ENCODE results near the gene ME1. TPM values are rescaled to one million over a fixed set of nuclear protein-coding genes. Genes with fewer than 3 reads are reported as not detected.
"Not testable (repeated sequence)": the region's sequence is repeated elsewhere in the genome, so short reads cannot be mapped to it uniquely, and the experiment has no call there.

The ME1 gene
- total RNA-seq, 1 experiment from 2014 or later, result 131 TPM

DNA sequence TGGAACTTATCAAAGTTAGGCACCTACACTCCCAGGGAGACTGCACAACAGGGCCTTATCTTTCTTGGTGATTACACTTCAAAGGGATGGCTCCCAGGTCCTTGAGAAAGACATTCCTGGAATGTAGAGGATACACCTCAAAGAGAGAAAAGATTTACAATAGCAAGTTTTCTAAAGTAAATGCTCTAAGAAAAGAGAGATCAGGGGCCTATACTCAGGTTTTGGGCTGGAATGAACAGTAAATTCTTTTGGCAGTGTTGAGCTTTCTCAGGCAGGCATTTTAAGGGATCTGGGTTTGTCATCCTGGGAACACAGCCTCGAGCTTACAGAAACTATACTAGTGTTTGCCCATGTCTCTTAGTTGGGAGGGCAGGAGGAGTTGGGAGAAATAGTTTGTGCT is 31.7 kb upstream of the ME1 start:
- H3K27me3 ChIP-seq (replicated peaks; ENCODE audit: control insufficient read depth, insufficient read depth, low read length), result no peaks in the 10 kb centered on the region
- Mint-ChIP-seq H3K27ac (ENCODE audit: unreplicated experiment) (peak overlapping the region; percentile 89), H3K9me3 (ENCODE audit: unreplicated experiment) (peaks cover 10% of the 10 kb centered on the region), H3K4me1 (ENCODE audit: low read depth, unreplicated experiment) (peaks cover 48% of the 10 kb centered on the region), H3K4me3 (ENCODE audit: unreplicated experiment) (peak overlapping the region; percentile 37), H3K36me3 (ENCODE audit: insufficient read depth, unreplicated experiment) (peaks cover 13% of the 10 kb centered on the region), H3K27me3 (ENCODE audit: insufficient read depth, unreplicated experiment) (no peaks in the 10 kb centered on the region)
- peaks cover 53% of the 10 kb centered on the region for H3K4me1 ChIP-seq
- H3K4me3 ChIP-seq (ENCODE audit: low read depth, low read length), result no peak overlapping the region
- no TSS peak for BruUV-seq (replicated peaks)
- DNase-seq, result peak; percentile 86 to 89
- POLR2A ChIA-PET, result interaction anchor here (1.1 to 1.7 kb wide), 3 partner anchors 28 to 50 kb away, joined by 4 to 14 read pairs (median 10); partner anchors contain the start of genes ME1 and PRSS35
- TF ChIP-seq, protein P1, sequence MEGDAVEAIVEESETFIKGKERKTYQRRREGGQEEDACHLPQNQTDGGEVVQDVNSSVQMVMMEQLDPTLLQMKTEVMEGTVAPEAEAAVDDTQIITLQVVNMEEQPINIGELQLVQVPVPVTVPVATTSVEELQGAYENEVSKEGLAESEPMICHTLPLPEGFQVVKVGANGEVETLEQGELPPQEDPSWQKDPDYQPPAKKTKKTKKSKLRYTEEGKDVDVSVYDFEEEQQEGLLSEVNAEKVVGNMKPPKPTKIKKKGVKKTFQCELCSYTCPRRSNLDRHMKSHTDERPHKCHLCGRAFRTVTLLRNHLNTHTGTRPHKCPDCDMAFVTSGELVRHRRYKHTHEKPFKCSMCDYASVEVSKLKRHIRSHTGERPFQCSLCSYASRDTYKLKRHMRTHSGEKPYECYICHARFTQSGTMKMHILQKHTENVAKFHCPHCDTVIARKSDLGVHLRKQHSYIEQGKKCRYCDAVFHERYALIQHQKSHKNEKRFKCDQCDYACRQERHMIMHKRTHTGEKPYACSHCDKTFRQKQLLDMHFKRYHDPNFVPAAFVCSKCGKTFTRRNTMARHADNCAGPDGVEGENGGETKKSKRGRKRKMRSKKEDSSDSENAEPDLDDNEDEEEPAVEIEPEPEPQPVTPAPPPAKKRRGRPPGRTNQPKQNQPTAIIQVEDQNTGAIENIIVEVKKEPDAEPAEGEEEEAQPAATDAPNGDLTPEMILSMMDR (IDR thresholded peaks at IDR 0.05; ENCODE audit: insufficient read depth in 1 of 2, low read depth in 1 of 2, low read length in 1 of 2, severe bottlenecking in 1 of 2, unreplicated experiment in 1 of 2), result no peak
- H3K9me3 ChIP-seq, result peaks cover 10% of the 10 kb centered on the region; the same call in 1 of the 2 replicates
- CTCF ChIA-PET, result interaction anchor here (1.0 to 4.0 kb wide), 4 partner anchors 45 to 52 kb away, joined by 3 to 24 read pairs (median 6); partner anchors contain the start of gene PRSS35
- intact Hi-C loops (cut with micrococcal nuclease; ENCODE audit: unreplicated experiment), result loop anchor here (1.0 to 2.0 kb wide), 5 partner anchors 26 to 394 kb away; partner anchors contain the start of genes ME1 and PRSS35
- H3K36me3 ChIP-seq (ENCODE audit: control insufficient read depth, insufficient read depth, low read length), result 0 out of 2 replicates have a peak, but pooled peaks cover 2% of the 10 kb centered on the region

DNA sequence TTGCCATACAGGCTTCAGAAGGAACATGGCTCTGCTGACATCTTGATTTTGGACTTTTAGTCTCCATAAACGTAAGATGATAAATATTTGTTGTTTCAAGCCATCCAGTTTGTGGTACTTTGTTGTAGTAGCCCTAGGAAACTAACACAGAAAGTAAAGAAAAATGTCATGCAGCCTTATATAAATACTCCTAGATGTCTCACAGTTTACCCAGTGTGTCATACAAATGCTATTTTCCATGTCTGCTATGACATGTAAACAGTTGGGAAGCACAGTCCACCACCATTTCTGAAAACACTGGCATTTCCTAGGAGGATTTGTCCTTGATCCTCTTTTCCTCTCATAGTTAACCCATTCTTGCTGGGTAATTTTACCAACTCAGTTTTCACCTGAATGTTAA is 30.6 kb upstream of the ME1 start:
- 0 out of 2 replicates have a peak, but pooled peaks cover 2% of the 10 kb centered on the region for H3K36me3 ChIP-seq (ENCODE audit: control insufficient read depth, insufficient read depth, low read length)
- peak overlapping the region; percentile 89 for H3K27ac Mint-ChIP-seq (ENCODE audit: unreplicated experiment)
- H3K4me3 ChIP-seq (ENCODE audit: low read depth, low read length), result no peak overlapping the region
- H3K27me3 Mint-ChIP-seq (ENCODE audit: insufficient read depth, unreplicated experiment), result no peaks in the 10 kb centered on the region
- no peak overlapping the region for H3K4me3 Mint-ChIP-seq (ENCODE audit: unreplicated experiment)
- peaks cover 13% of the 10 kb centered on the region for H3K36me3 Mint-ChIP-seq (ENCODE audit: insufficient read depth, unreplicated experiment)
- no peaks in the 10 kb centered on the region for H3K27me3 ChIP-seq (replicated peaks; ENCODE audit: control insufficient read depth, insufficient read depth, low read length)
- peaks cover 10% of the 10 kb centered on the region; the same call in 1 of the 2 replicates for H3K9me3 ChIP-seq
- no TSS peak for BruUV-seq (replicated peaks)
- ChIA-PET POLR2A (interaction anchor here (1.7 kb wide), 1 partner anchor 51 kb away, joined by 10 read pairs; the partner anchor contains the start of gene PRSS35), CTCF (interaction anchor here (1.0 to 4.0 kb wide), 2 partner anchors 46 to 51 kb away, joined by 3 to 24 read pairs; partner anchors contain the start of gene PRSS35)
- H3K4me1 ChIP-seq, result peaks cover 51% of the 10 kb centered on the region
- TF ChIP-seq, protein P1 (IDR thresholded peaks at IDR 0.05; ENCODE audit: insufficient read depth in 1 of 2, low read depth in 1 of 2, low read length in 1 of 2, severe bottlenecking in 1 of 2, unreplicated experiment in 1 of 2), result no peak
- DNase-seq, result no peak
- H3K4me1 Mint-ChIP-seq (ENCODE audit: low read depth, unreplicated experiment), result peaks cover 48% of the 10 kb centered on the region
- H3K9me3 Mint-ChIP-seq (ENCODE audit: unreplicated experiment), result peaks cover 10% of the 10 kb centered on the region
- intact Hi-C loops (cut with micrococcal nuclease; ENCODE audit: unreplicated experiment), result no loop called here

DNA sequence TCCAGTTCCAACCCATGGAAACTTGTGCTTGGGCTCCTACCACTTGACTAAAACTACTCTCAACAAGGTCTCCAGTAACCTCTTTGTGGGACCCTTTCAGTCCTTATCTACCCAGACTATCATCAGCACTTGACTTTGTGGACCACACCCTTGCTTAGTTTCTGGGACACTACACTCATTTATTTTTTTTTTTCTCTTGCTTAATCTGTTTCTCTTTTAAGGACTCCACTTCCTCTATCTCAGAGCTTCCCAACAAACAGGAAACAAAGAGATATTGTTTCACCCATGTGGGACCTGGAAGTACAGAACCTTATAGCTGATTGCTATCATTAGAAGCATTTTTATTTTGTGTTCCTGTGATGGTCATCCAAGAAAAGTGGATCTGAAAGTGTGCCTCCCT is 28.8 kb upstream of the ME1 start:
- Histone ChIP-seq H3K27me3 (replicated peaks; ENCODE audit: control insufficient read depth, insufficient read depth, low read length) (no peaks in the 10 kb centered on the region), H3K36me3 (ENCODE audit: control insufficient read depth, insufficient read depth, low read length) (0 out of 2 replicates have a peak, but pooled peaks cover 2% of the 10 kb centered on the region), H3K9me3 (peaks cover 10% of the 10 kb centered on the region; the same call in 1 of the 2 replicates), H3K4me1 (peaks cover 35% of the 10 kb centered on the region), H3K4me3 (ENCODE audit: low read depth, low read length) (no peak overlapping the region)
- DNase-seq, result no peak
- no peaks in the 10 kb centered on the region for H3K27me3 Mint-ChIP-seq (ENCODE audit: insufficient read depth, unreplicated experiment)
- H3K27ac Mint-ChIP-seq (ENCODE audit: unreplicated experiment), result no peak overlapping the region
- intact Hi-C loops (cut with micrococcal nuclease; ENCODE audit: unreplicated experiment), result no loop called here
- BruUV-seq (replicated peaks), result no TSS peak
- POLR2A ChIA-PET, result no interaction called here
- H3K4me1 Mint-ChIP-seq (ENCODE audit: low read depth, unreplicated experiment), result peaks cover 42% of the 10 kb centered on the region
- peaks cover 13% of the 10 kb centered on the region for H3K36me3 Mint-ChIP-seq (ENCODE audit: insufficient read depth, unreplicated experiment)
- peaks cover 10% of the 10 kb centered on the region for H3K9me3 Mint-ChIP-seq (ENCODE audit: unreplicated experiment)
- no peak overlapping the region for H3K4me3 Mint-ChIP-seq (ENCODE audit: unreplicated experiment)
- TF ChIP-seq, protein P1 (IDR thresholded peaks at IDR 0.05; ENCODE audit: insufficient read depth in 1 of 2, low read depth in 1 of 2, low read length in 1 of 2, severe bottlenecking in 1 of 2, unreplicated experiment in 1 of 2), result no peak
- CTCF ChIA-PET, result no interaction called here

DNA sequence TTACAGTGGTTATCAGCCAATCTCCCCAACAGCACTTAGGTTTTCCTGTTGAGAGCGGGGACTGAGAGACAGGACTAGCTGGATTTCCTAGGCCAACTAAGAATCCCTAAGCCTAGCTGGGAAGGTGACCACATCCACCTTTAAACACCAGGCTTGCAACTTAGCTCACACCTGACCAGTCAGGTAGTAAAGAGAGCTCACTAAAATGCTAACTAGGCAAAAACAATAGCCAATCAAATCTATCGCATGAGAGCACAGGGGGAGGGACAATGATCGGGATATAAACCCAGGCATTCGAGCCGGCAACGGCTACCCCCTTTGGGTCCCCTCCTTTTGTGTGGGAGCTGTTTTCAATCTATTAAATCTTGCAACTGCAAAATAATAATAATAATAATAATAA is 19.2 kb upstream of the ME1 start:
- H3K9me3 Mint-ChIP-seq (ENCODE audit: unreplicated experiment); DNase-seq; H3K9me3 ChIP-seq; H3K36me3 ChIP-seq (ENCODE audit: control insufficient read depth, insufficient read depth, low read length); H3K4me1 ChIP-seq; H3K36me3 Mint-ChIP-seq (ENCODE audit: insufficient read depth, unreplicated experiment); H3K4me3 Mint-ChIP-seq (ENCODE audit: unreplicated experiment); H3K4me1 Mint-ChIP-seq (ENCODE audit: low read depth, unreplicated experiment); H3K27me3 ChIP-seq (replicated peaks; ENCODE audit: control insufficient read depth, insufficient read depth, low read length); CTCF ChIA-PET; H3K4me3 ChIP-seq (ENCODE audit: low read depth, low read length); intact Hi-C loops (cut with micrococcal nuclease; ENCODE audit: unreplicated experiment); POLR2A ChIA-PET; H3K27me3 Mint-ChIP-seq (ENCODE audit: insufficient read depth, unreplicated experiment); BruUV-seq (replicated peaks): not testable (repeated sequence)
- H3K27ac Mint-ChIP-seq (ENCODE audit: unreplicated experiment), result peak overlapping the region; percentile 32

DNA sequence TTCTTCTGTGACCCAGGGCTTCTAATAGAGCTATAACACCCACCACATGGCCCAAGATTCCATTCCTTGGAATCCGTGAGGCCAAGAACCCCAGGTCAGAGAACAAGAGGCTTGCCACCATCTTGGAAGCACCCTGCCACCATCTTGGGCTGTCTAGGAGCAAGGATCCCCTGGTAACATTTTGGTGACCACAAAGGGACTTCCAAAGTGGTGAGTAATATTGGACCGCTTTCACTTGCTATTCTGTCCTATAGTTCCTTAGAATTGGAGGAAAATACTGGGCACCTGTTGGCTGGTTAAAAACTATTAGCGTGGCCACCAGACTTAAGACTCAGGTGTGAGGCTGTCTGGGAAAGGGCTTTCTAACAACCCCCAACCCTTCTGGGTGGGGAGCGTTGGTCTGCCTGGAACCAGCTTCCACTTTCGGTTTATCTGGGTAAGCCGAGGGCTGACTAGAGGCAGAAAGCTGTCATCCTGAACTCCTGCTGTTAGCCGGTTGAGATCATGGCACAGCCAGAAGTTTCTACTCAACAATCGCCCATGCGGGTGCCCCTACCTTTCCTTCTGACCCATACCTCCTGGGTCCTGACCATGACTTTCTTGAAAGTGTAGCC is 13.3 kb upstream of the ME1 start:
- H3K36me3 ChIP-seq (ENCODE audit: control insufficient read depth, insufficient read depth, low read length); H3K9me3 ChIP-seq; H3K4me3 Mint-ChIP-seq (ENCODE audit: unreplicated experiment); H3K36me3 Mint-ChIP-seq (ENCODE audit: insufficient read depth, unreplicated experiment); H3K9me3 Mint-ChIP-seq (ENCODE audit: unreplicated experiment); intact Hi-C loops (cut with micrococcal nuclease; ENCODE audit: unreplicated experiment); BruUV-seq (replicated peaks); H3K27me3 ChIP-seq (replicated peaks; ENCODE audit: control insufficient read depth, insufficient read depth, low read length); H3K27ac Mint-ChIP-seq (ENCODE audit: unreplicated experiment); H3K27me3 Mint-ChIP-seq (ENCODE audit: insufficient read depth, unreplicated experiment); POLR2A ChIA-PET; H3K4me3 ChIP-seq (ENCODE audit: low read depth, low read length); H3K4me1 Mint-ChIP-seq (ENCODE audit: low read depth, unreplicated experiment); H3K4me1 ChIP-seq; CTCF ChIA-PET; DNase-seq: not testable (repeated sequence)
